ENCODE results near the gene ACE.

Gene ACE

GRCh38 chr17:63491977-63492618 is 15.2 kb downstream of the ACE start:
- POLR2A ChIA-PET = interaction anchor here (1.3 kb wide), 1 partner anchor 12 kb away, joined by 4 read pairs; no protein-coding TSS in a partner anchor
- CTCF ChIA-PET = interaction anchor here (0.7 to 1.3 kb wide), 4 partner anchors 11 to 16 kb away, joined by 3 to 8 read pairs (median 4); no protein-coding TSS in a partner anchor
- peaks cover 0 to 3% of the 10 kb centered on the region in 2 experiments; a peak in 2 of 3 replicates for H3K36me3 ChIP-seq (ENCODE audit: control insufficient read depth in 2 of 2, insufficient read depth in 1 of 2, low read length in 2 of 2)
- no peaks in the 10 kb centered on the region for H3K4me1 ChIP-seq (ENCODE audit: control insufficient read depth, insufficient read depth, low read length)
- no peak overlapping the region for H3K4me3 ChIP-seq (ENCODE audit: low read depth, low read length)
- no peak for TF ChIP-seq ZNF416 (tag by site-specific recombination; IDR thresholded peaks at IDR 0.05)
- TF ChIP-seq MEIS1 (CRISPR knock-in tag; IDR thresholded peaks at IDR 0.05; ENCODE audit: borderline replicate concordance) = no peak
- TF ChIP-seq ZNF16 (tag by site-specific recombination; IDR thresholded peaks at IDR 0.05; ENCODE audit: low read depth) = no peak
- TF ChIP-seq ZNF629 (tag by site-specific recombination; IDR thresholded peaks at IDR 0.05) = no peak
- no peak for TF ChIP-seq ZNF510 (tag by site-specific recombination; IDR thresholded peaks at IDR 0.05; ENCODE audit: insufficient replicate concordance)
- no peak for TF ChIP-seq ZSCAN30 (tag by site-specific recombination; IDR thresholded peaks at IDR 0.05)
- no peak for TF ChIP-seq GLI4 (tag by site-specific recombination; IDR thresholded peaks at IDR 0.05)
- TF ChIP-seq ZNF174 (tag by site-specific recombination; IDR thresholded peaks at IDR 0.05) = no peak
- TF ChIP-seq ZNF10 (tag by site-specific recombination; IDR thresholded peaks at IDR 0.05) = no peak
- no peak for TF ChIP-seq ZNF132 (tag by site-specific recombination; IDR thresholded peaks at IDR 0.05; ENCODE audit: borderline replicate concordance)
- TF ChIP-seq ZBTB48 (tag by site-specific recombination; IDR thresholded peaks at IDR 0.05) = no peak
- no peak for TF ChIP-seq ZSCAN4 (tag by site-specific recombination; IDR thresholded peaks at IDR 0.05)
- no peak for TF ChIP-seq ZNF302 (tag by site-specific recombination; IDR thresholded peaks at IDR 0.05; ENCODE audit: low read depth)
- no peak for TF ChIP-seq INSM2 (tag by site-specific recombination; IDR thresholded peaks at IDR 0.05)
- TF ChIP-seq AEBP2 (tag by site-specific recombination; IDR thresholded peaks at IDR 0.05; ENCODE audit: borderline replicate concordance) = no peak
- TF ChIP-seq ZNF544 (tag by site-specific recombination; IDR thresholded peaks at IDR 0.05) = no peak
- no peak overlapping the region for H3K27ac ChIP-seq (ENCODE audit: extremely low read depth, low read depth, low read length)
- H3K9me3 ChIP-seq (ENCODE audit: control insufficient read depth, insufficient read depth, low read depth, low read length) = no peaks in the 10 kb centered on the region

GRCh38 chr17:63492940-63493339 is 16.1 kb downstream of the ACE start:
- TF ChIP-seq ZNF626 (tag by site-specific recombination; IDR thresholded peaks at IDR 0.05) (no peak), ZBTB49 (tag by site-specific recombination; IDR thresholded peaks at IDR 0.05; ENCODE audit: low read depth) (no peak), SCRT1 (tag by site-specific recombination; IDR thresholded peaks at IDR 0.05; ENCODE audit: borderline replicate concordance) (peak; percentile 81), ZEB2 (tag by site-specific recombination; IDR thresholded peaks at IDR 0.05) (no peak), ZNF76 (tag by site-specific recombination; IDR thresholded peaks at IDR 0.05; ENCODE audit: borderline replicate concordance, low read depth) (no peak), SCRT2 (tag by site-specific recombination; IDR thresholded peaks at IDR 0.05) (peak; percentile 96)
- POLR2A ChIA-PET = interaction anchor here (1.3 kb wide), 1 partner anchor 13 kb away, joined by 4 read pairs; no protein-coding TSS in a partner anchor
- no peaks in the 10 kb centered on the region for H3K9me3 ChIP-seq (ENCODE audit: control insufficient read depth, insufficient read depth, low read depth, low read length)
- peaks cover 0 to 3% of the 10 kb centered on the region in 2 experiments; a peak in 2 of 3 replicates for H3K36me3 ChIP-seq (ENCODE audit: control insufficient read depth in 2 of 2, insufficient read depth in 1 of 2, low read length in 2 of 2)
- H3K4me1 ChIP-seq (ENCODE audit: control insufficient read depth, insufficient read depth, low read length) = no peaks in the 10 kb centered on the region
- no peak overlapping the region for H3K4me3 ChIP-seq (ENCODE audit: low read depth, low read length)
- CTCF ChIA-PET = interaction anchor here (0.8 kb wide), 1 partner anchor 10 kb away, joined by 4 read pairs; no protein-coding TSS in a partner anchor
- no peak overlapping the region for H3K27ac ChIP-seq (ENCODE audit: extremely low read depth, low read depth, low read length)

All from HEK293 (cell line).